Kidney epithelial cell (primary cell): Measurements from ENCODE around the gene NOLC1. TPM values are rescaled to one million over a fixed set of nuclear protein-coding genes. Genes with fewer than 3 reads are reported as not detected.
"Not testable (repeated sequence)": the region's sequence is repeated elsewhere in the genome, so short reads cannot be mapped to it uniquely, and the experiment has no call there.

ENCODE experiments used
- DNase-seq: peaks from one replicate; pipeline ENCODE4 v3.0.0-alpha.2; 2010; ENCODE audit warnings: low read depth
- H3K27me3 ChIP-seq: 2 replicates; pipeline ENCODE4 v1.6.0; 2011; ENCODE audit warnings: low read length; ENCODE audit not compliant: control insufficient read depth, insufficient read depth
- H3K36me3 ChIP-seq: 2 replicates; pipeline ENCODE4 v1.5.1; 2011; ENCODE audit warnings: low read length; ENCODE audit not compliant: control insufficient read depth, insufficient read depth
- H3K4me3 ChIP-seq: 2 replicates; pipeline ENCODE4 v1.5.1; 2011; ENCODE audit warnings: low read depth, mild to moderate bottlenecking, control low read depth, low read length
- CTCF ChIP-seq: IDR thresholded peaks from 2 replicates; pipeline ENCODE4 v1.5.1; 2011; ENCODE audit warnings: mild to moderate bottlenecking, moderate library complexity, low read length, control low read depth, inconsistent platforms; ENCODE audit not compliant: insufficient read depth, poor library complexity, severe bottlenecking
- total RNA-seq: library from RNA; depleted of rRNA; stranded (reverse); fragments of >200 nt; gene quantifications from 2 replicates; pipeline ENCODE4 v1.2.3, GENCODE V29; 2015

Gene NOLC1
- total RNA-seq, 1 donor from 2014 or later = 97.1 TPM

GRCh38 chr10:102185811-102186527, 33.8 kb downstream of the NOLC1 start:
- Histone ChIP-seq H3K4me3 (no peak overlapping the region), H3K27me3 (peaks cover 4% of the 10 kb centered on the region), H3K36me3 (no peaks in the 10 kb centered on the region)
- no peak for TF ChIP-seq CTCF
- DNase-seq = no peak

DNA sequence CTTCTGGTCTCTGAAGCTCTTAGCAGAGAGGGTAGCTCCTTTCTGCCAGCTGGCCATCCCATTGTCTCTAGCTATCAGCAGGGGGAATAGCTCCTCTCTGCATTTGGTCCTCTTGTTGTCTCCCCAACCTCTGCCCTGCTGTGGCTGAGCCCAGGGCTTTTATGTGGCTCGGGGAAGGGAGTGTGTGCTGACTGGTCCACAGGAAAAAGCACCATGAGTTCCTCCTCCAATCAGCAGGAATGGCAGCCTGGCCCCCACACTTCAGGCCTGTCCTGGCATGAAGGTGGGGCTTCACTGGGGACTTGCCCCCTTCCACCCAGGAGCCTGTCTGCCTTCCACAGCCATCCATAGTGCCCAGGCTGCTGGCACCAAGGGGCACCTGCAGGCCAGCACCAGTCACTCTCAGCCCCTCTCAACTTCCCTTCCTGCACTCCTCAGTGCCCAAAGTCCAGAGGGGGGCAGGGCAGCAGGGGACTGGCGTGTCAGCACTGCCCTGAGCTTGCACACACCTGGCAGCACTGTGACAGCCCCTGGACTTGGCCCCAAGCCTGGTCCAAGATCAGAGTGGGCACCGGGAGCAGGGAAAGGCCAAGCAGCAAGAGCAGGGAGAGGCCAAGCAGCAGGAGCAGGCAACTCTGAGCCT, 36.2 kb downstream of the NOLC1 start:
- Histone ChIP-seq H3K4me3 (no peak overlapping the region), H3K27me3 (peaks cover 4% of the 10 kb centered on the region), H3K36me3 (no peaks in the 10 kb centered on the region)
- no peak for DNase-seq
- no peak for TF ChIP-seq CTCF

- not testable (repeated sequence) for H3K36me3 ChIP-seq, H3K4me3 ChIP-seq, H3K27me3 ChIP-seq, DNase-seq
These were observed 37.0 kb downstream of the NOLC1 start for GRCh38 chr10:102188941-102189898.

GRCh38 chr10:102191956-102192355, 39.8 kb downstream of the NOLC1 start:
- no peak overlapping the region for H3K4me3 ChIP-seq
- TF ChIP-seq CTCF = no peak
- H3K27me3 ChIP-seq = peaks cover 4% of the 10 kb centered on the region
- no peak for DNase-seq
- no peaks in the 10 kb centered on the region for H3K36me3 ChIP-seq

GRCh38 chr10:102195296-102195870, 43.2 kb downstream of the NOLC1 start:
- no peak for TF ChIP-seq CTCF
- no peaks in the 10 kb centered on the region for H3K36me3 ChIP-seq
- H3K4me3 ChIP-seq = no peak overlapping the region
- DNase-seq = no peak
- H3K27me3 ChIP-seq = no peaks in the 10 kb centered on the region

DNA sequence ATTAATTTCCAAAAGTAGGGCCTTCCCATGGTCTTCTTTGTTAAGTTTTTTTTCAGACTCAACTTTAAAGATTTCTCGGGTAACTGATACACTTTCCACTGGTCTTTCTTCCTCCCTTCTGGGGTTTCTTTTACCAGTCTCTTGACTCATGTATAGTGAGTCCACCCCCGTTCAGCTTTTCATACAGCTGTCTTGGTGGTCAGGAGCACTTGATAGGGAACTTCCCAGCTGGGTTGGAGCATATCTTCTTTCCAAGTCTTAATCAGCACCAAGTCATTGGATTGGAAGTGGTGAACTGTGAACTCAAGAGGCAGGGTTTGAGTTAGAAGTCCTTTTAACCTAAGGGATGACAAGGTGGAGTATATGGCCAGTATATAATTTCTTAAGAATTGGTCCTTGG, 44.7 kb downstream of the NOLC1 start:
- Histone ChIP-seq H3K36me3 (no peaks in the 10 kb centered on the region), H3K4me3 (no peak overlapping the region), H3K27me3 (no peaks in the 10 kb centered on the region)
- no peak for TF ChIP-seq CTCF
- DNase-seq = no peak
